ENCODE data around the gene KCNAB1. TPM values are rescaled to one million over a fixed set of nuclear protein-coding genes. Genes with fewer than 3 reads are reported as not detected.

Gene KCNAB1
- total and polyA plus RNA-seq, 10 of the 15 experiments (the other 5 are each of a cell fraction or from before 2014, with no cell fraction given): 0.11 to 0.69 (median 0.43) TPM; not detected in 6

DNA sequence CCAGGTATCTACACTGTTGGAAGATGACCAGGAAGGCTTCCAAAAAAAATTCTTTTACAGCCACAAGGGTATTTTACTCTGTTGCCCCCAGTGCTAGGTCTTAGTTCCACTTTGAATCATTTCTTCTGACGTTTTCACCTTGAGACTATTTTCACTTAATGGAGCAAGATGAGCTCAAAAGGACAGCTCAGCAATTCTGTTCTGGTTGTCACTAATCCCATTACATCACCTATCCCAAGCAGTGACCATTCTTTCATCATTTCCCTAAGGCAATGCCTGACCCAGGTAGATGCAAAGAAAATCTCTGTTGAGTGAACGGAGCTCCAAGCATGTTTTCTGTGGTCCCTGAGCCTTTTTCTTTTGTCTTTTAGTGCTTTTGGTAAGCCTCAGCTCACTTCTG, 210.0 kb downstream of the KCNAB1 start:
- no peaks in the 10 kb centered on the region for H3K9me3 ChIP-seq (replicated peaks; ENCODE audit: control insufficient read depth, insufficient read depth, low read length)
- no peaks in the 10 kb centered on the region for H4K20me1 ChIP-seq (ENCODE audit: control insufficient read depth, insufficient read depth)
- no peak overlapping the region for H3K9ac ChIP-seq (ENCODE audit: control insufficient read depth, insufficient read depth, low read length)
- no peaks in the 10 kb centered on the region for H3K79me2 ChIP-seq (ENCODE audit: control insufficient read depth, insufficient read depth, low read length)
- no peaks in the 10 kb centered on the region for H3K4me1 ChIP-seq (ENCODE audit: control insufficient read depth, insufficient read depth, low read length)
- no peak overlapping the region for H3K4me3 ChIP-seq
- in situ Hi-C loops (cut with MboI): no loop called here
- intact Hi-C loops (cut with micrococcal nuclease; ENCODE audit: unreplicated experiment): no loop called here
- peaks cover 0 to 4% of the 10 kb centered on the region in 2 experiments; a peak in 3 of 4 replicates for H3K27me3 ChIP-seq (replicated peaks in 1 of 2; ENCODE audit: control insufficient read depth in 2 of 2, insufficient read depth in 2 of 2, low read length in 1 of 2)
- 2% methylated on average over 2 of the region's 2 CpGs for WGBS (ENCODE audit: insufficient coverage, insufficient replicate concordance, low lambda C conversion rate, missing lambda C conversion rate)
- ATAC-seq: no peak
- ChIA-PET CTCF (interaction anchor here (1.5 kb wide), 1 partner anchor 12 kb away, joined by 4 read pairs; no protein-coding TSS in a partner anchor), RAD21 (ENCODE audit: unreplicated experiment) (no interaction called here), SMC1A (ENCODE audit: uncharacterized antibody, unreplicated experiment) (interaction anchor here (0.9 to 1.7 kb wide), 3 partner anchors 12 to 43 kb away, joined by 3 to 5 read pairs (median 4); no protein-coding TSS in a partner anchor), POLR2A (no interaction called here)
- H2AFZ ChIP-seq (ENCODE audit: control insufficient read depth, low read depth, low read length): no peak overlapping the region
- no peak for TF ChIP-seq RBBP5 (conservative IDR thresholded peaks at IDR 0.05)
- TF ChIP-seq NR2C2 (IDR thresholded peaks at IDR 0.05; ENCODE audit: borderline replicate concordance, control insufficient read depth, insufficient read length, low read depth): no peak
- TF ChIP-seq, protein P1, sequence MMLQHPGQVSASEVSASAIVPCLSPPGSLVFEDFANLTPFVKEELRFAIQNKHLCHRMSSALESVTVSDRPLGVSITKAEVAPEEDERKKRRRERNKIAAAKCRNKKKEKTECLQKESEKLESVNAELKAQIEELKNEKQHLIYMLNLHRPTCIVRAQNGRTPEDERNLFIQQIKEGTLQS (IDR thresholded peaks at IDR 0.05; ENCODE audit: borderline replicate concordance, extremely low read depth, low read depth, low read length): no peak
- no peaks in the 10 kb centered on the region for H3K36me3 ChIP-seq (ENCODE audit: control insufficient read depth in 2 of 2, insufficient read depth in 2 of 2, low read length in 1 of 2)
- H3K4me2 ChIP-seq (ENCODE audit: control insufficient read depth, insufficient read depth): no peak overlapping the region
- no peak for DNase-seq (ENCODE audit: low read depth, low spot score)
- BruUV-seq (replicated peaks): no TSS peak
- no peak for FAIRE-seq
- H3K27ac ChIP-seq (ENCODE audit: control insufficient read depth, insufficient read depth): no peak overlapping the region

DNA sequence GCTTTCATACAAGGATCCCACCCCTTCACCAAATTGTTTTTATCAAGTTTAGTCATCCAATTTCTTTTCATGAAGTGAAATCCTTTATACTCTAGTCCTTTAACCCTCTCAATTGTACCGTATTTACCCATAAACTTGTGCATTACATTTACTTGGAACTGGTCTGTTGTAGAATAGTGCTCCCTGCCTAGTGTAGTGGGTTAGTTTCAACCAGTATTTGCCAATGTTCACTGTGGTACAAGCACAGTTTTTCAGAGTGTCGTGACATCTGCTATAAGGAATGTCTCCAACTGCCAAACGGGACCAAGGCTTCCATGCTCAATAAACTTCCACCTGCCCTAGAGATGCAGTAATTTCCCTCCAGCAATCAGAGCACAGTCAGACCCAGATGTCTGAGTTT, 211.9 kb downstream of the KCNAB1 start:
- H3K27me3 ChIP-seq (replicated peaks in 1 of 2; ENCODE audit: control insufficient read depth in 2 of 2, insufficient read depth in 2 of 2, low read length in 1 of 2): peaks cover 0 to 4% of the 10 kb centered on the region in 2 experiments; a peak in 3 of 4 replicates
- no peaks in the 10 kb centered on the region for H4K20me1 ChIP-seq (ENCODE audit: control insufficient read depth, insufficient read depth)
- in situ Hi-C loops (cut with MboI): no loop called here
- ChIA-PET POLR2A (no interaction called here), SMC1A (ENCODE audit: uncharacterized antibody, unreplicated experiment) (no interaction called here), RAD21 (ENCODE audit: unreplicated experiment) (no interaction called here), CTCF (no interaction called here)
- H2AFZ ChIP-seq (ENCODE audit: control insufficient read depth, low read depth, low read length): no peak overlapping the region
- intact Hi-C loops (cut with micrococcal nuclease; ENCODE audit: unreplicated experiment): no loop called here
- WGBS (ENCODE audit: insufficient coverage, insufficient replicate concordance, low lambda C conversion rate, missing lambda C conversion rate): 25% methylated on average over 3 of the region's 3 CpGs
- ATAC-seq (no peak), FAIRE-seq (no peak), DNase-seq (ENCODE audit: low read depth, low spot score) (no peak)
- no peaks in the 10 kb centered on the region for H3K4me1 ChIP-seq (ENCODE audit: control insufficient read depth, insufficient read depth, low read length)
- H3K4me3 ChIP-seq: no peak overlapping the region
- H3K79me2 ChIP-seq (ENCODE audit: control insufficient read depth, insufficient read depth, low read length): no peaks in the 10 kb centered on the region
- no peaks in the 10 kb centered on the region for H3K9me3 ChIP-seq (replicated peaks; ENCODE audit: control insufficient read depth, insufficient read depth, low read length)
- no peak overlapping the region for H3K4me2 ChIP-seq (ENCODE audit: control insufficient read depth, insufficient read depth)
- no peak overlapping the region for H3K27ac ChIP-seq (ENCODE audit: control insufficient read depth, insufficient read depth)
- H3K9ac ChIP-seq (ENCODE audit: control insufficient read depth, insufficient read depth, low read length): no peak overlapping the region
- no TSS peak for BruUV-seq (replicated peaks)
- H3K36me3 ChIP-seq (ENCODE audit: control insufficient read depth in 2 of 2, insufficient read depth in 2 of 2, low read length in 1 of 2): no peaks in the 10 kb centered on the region
- TF ChIP-seq BHLHE40 (IDR thresholded peaks at IDR 0.05; ENCODE audit: borderline replicate concordance in 1 of 2, low read depth in 2 of 2, low read length in 1 of 2) (no peak), HCFC1 (IDR thresholded peaks at IDR 0.05; ENCODE audit: low read length) (no peak), PAX8 (IDR thresholded peaks at IDR 0.05) (no peak), ASH2L (IDR thresholded peaks at IDR 0.05; ENCODE audit: borderline replicate concordance, low read depth) (no peak), HDAC2 (IDR thresholded peaks at IDR 0.05) (no peak), CHD1 (IDR thresholded peaks at IDR 0.05; ENCODE audit: low read depth, low read length) (no peak)
- TF ChIP-seq, protein P2, sequence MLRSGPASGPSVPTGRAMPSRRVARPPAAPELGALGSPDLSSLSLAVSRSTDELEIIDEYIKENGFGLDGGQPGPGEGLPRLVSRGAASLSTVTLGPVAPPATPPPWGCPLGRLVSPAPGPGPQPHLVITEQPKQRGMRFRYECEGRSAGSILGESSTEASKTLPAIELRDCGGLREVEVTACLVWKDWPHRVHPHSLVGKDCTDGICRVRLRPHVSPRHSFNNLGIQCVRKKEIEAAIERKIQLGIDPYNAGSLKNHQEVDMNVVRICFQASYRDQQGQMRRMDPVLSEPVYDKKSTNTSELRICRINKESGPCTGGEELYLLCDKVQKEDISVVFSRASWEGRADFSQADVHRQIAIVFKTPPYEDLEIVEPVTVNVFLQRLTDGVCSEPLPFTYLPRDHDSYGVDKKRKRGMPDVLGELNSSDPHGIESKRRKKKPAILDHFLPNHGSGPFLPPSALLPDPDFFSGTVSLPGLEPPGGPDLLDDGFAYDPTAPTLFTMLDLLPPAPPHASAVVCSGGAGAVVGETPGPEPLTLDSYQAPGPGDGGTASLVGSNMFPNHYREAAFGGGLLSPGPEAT (IDR thresholded peaks at IDR 0.05; ENCODE audit: low read depth): no peak
- TF ChIP-seq, protein P3, sequence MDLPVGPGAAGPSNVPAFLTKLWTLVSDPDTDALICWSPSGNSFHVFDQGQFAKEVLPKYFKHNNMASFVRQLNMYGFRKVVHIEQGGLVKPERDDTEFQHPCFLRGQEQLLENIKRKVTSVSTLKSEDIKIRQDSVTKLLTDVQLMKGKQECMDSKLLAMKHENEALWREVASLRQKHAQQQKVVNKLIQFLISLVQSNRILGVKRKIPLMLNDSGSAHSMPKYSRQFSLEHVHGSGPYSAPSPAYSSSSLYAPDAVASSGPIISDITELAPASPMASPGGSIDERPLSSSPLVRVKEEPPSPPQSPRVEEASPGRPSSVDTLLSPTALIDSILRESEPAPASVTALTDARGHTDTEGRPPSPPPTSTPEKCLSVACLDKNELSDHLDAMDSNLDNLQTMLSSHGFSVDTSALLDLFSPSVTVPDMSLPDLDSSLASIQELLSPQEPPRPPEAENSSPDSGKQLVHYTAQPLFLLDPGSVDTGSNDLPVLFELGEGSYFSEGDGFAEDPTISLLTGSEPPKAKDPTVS (IDR thresholded peaks at IDR 0.05; ENCODE audit: low read depth, low read length): no peak
- TF ChIP-seq, protein P4, sequence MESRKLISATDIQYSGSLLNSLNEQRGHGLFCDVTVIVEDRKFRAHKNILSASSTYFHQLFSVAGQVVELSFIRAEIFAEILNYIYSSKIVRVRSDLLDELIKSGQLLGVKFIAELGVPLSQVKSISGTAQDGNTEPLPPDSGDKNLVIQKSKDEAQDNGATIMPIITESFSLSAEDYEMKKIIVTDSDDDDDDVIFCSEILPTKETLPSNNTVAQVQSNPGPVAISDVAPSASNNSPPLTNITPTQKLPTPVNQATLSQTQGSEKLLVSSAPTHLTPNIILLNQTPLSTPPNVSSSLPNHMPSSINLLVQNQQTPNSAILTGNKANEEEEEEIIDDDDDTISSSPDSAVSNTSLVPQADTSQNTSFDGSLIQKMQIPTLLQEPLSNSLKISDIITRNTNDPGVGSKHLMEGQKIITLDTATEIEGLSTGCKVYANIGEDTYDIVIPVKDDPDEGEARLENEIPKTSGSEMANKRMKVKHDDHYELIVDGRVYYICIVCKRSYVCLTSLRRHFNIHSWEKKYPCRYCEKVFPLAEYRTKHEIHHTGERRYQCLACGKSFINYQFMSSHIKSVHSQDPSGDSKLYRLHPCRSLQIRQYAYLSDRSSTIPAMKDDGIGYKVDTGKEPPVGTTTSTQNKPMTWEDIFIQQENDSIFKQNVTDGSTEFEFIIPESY (IDR thresholded peaks at IDR 0.05): no peak
